HepG2 (cell line): Measurements from ENCODE around the gene SEC16A. TPM values are rescaled to one million over a fixed set of nuclear protein-coding genes. Genes with fewer than 3 reads are reported as not detected.

Experiments used
- ESRRA ChIP-seq: sonication (generic); formaldehyde crosslinking; IDR thresholded peaks from 2 replicates; pipeline ENCODE4 v1.5.1; 2020; ENCODE audit warnings: mild to moderate bottlenecking, low read depth, missing genetic modification reagents
- GABPB1 ChIP-seq: IDR thresholded peaks from 2 replicates; pipeline ENCODE4 v1.6.1; 2016; ENCODE audit warnings: mild to moderate bottlenecking, missing genetic modification reagents, moderate library complexity, missing compliant biosample characterization
- HMG20A ChIP-seq: IDR thresholded peaks from 2 replicates; pipeline ENCODE4 v1.6.1; 2016; ENCODE audit warnings: borderline replicate concordance
- KDM2A ChIP-seq: sonication (generic); formaldehyde crosslinking; IDR thresholded peaks from 2 replicates; pipeline ENCODE4 v1.4.0; 2020; ENCODE audit warnings: low read depth, missing genetic modification reagents, borderline replicate concordance
- PHB2 ChIP-seq: fragments of 450-650 bp; IDR thresholded peaks from 2 replicates; pipeline ENCODE4 v1.6.1; 2018; ENCODE audit not compliant: partially characterized antibody
- RNF2 ChIP-seq: fragments of 450-650 bp; conservative IDR thresholded peaks from 2 replicates; pipeline ENCODE4 v1.6.1; 2016; ENCODE audit warnings: low read depth
- SOX5 ChIP-seq: IDR thresholded peaks from 2 replicates; pipeline ENCODE4 v1.6.1; 2016; ENCODE audit warnings: borderline replicate concordance
- SP1 ChIP-seq, 2 experiments: fragments of 450-650 bp in 1 of 2; sonication (generic) in 1 of 2; formaldehyde crosslinking in 1 of 2; IDR thresholded peaks; 2 replicates each; pipeline versions ENCODE4 v1.4.0 to v1.6.1; 2016 to 2020; ENCODE audit warnings: missing genetic modification reagents in 1 of 2
- SP5 ChIP-seq: IDR thresholded peaks from 2 replicates; pipeline ENCODE4 v1.6.1; 2016; ENCODE audit warnings: low read depth, borderline replicate concordance
- THAP11 ChIP-seq: IDR thresholded peaks from 2 replicates; pipeline ENCODE4 v1.6.1; 2016; ENCODE audit warnings: missing biosample characterization, missing genetic modification reagents
- ZNF331 ChIP-seq: sonication (generic); formaldehyde crosslinking; IDR thresholded peaks from 2 replicates; pipeline ENCODE4 v1.4.0; 2020; ENCODE audit warnings: missing genetic modification reagents
- ZNF430 ChIP-seq: sonication (generic); formaldehyde crosslinking; IDR thresholded peaks from 2 replicates; pipeline ENCODE4 v1.9.0; 2021; ENCODE audit warnings: mild to moderate bottlenecking, missing genetic modification reagents
- ZNF761 ChIP-seq: sonication (generic); formaldehyde crosslinking; conservative IDR thresholded peaks from 2 replicates; pipeline ENCODE4 v1.4.0; 2020; ENCODE audit warnings: mild to moderate bottlenecking, missing genetic modification reagents
- polyA plus RNA-seq, 8 experiments: library from polyadenylated mRNA; depleted of rRNA in 3 of 8; stranded (reverse) in 7 of 8; unstranded in 1 of 8; fragments of >200 nt; fragmentation: Illumina TruSeq in 4 of 8; extraction: Trizol in 4 of 8; gene quantifications; 2 replicates each; pipeline versions ENCODE4 v1.2.1 to v1.2.3, GENCODE V29; 2011 to 2016; ENCODE audit warnings: low read depth in 4 of 8, missing spikeins in 1 of 8, mixed read lengths in 1 of 8; ENCODE audit not compliant: insufficient read depth in 1 of 8
- total RNA-seq, 5 experiments: library from RNA; depleted of rRNA; stranded (reverse); fragments of >200 nt; fragmentation: Illumina TruSeq; extraction: Trizol; gene quantifications; 2 replicates each; pipeline ENCODE4 v1.2.3, GENCODE V29; 2016; ENCODE audit warnings: low read depth in 1 of 5
- TF ChIP-seq, protein P1 (sequence below): sonication (generic); formaldehyde crosslinking; IDR thresholded peaks from 2 replicates; pipeline ENCODE4 v1.4.0; 2020; ENCODE audit warnings: missing genetic modification reagents
- TF ChIP-seq, protein P2 (sequence below): sonication (generic); formaldehyde crosslinking; IDR thresholded peaks from 2 replicates; pipeline ENCODE4 v1.4.0; 2020; ENCODE audit warnings: missing genetic modification reagents
- TF ChIP-seq, protein P3 (sequence below): sonication (generic); formaldehyde crosslinking; IDR thresholded peaks from 2 replicates; pipeline ENCODE4 v1.5.0; 2020; ENCODE audit warnings: mild to moderate bottlenecking, missing genetic modification reagents, moderate library complexity
- TF ChIP-seq, protein P4 (sequence below): sonication (generic); formaldehyde crosslinking; IDR thresholded peaks from 2 replicates; pipeline ENCODE4 v1.4.0; 2020; ENCODE audit warnings: missing genetic modification reagents, borderline replicate concordance

Gene SEC16A
- total and polyA plus RNA-seq, 2 of the 13 experiments (the other 11 are each of a cell fraction or from before 2014, with no cell fraction given) = 15.9 to 18.9 TPM

DNA sequence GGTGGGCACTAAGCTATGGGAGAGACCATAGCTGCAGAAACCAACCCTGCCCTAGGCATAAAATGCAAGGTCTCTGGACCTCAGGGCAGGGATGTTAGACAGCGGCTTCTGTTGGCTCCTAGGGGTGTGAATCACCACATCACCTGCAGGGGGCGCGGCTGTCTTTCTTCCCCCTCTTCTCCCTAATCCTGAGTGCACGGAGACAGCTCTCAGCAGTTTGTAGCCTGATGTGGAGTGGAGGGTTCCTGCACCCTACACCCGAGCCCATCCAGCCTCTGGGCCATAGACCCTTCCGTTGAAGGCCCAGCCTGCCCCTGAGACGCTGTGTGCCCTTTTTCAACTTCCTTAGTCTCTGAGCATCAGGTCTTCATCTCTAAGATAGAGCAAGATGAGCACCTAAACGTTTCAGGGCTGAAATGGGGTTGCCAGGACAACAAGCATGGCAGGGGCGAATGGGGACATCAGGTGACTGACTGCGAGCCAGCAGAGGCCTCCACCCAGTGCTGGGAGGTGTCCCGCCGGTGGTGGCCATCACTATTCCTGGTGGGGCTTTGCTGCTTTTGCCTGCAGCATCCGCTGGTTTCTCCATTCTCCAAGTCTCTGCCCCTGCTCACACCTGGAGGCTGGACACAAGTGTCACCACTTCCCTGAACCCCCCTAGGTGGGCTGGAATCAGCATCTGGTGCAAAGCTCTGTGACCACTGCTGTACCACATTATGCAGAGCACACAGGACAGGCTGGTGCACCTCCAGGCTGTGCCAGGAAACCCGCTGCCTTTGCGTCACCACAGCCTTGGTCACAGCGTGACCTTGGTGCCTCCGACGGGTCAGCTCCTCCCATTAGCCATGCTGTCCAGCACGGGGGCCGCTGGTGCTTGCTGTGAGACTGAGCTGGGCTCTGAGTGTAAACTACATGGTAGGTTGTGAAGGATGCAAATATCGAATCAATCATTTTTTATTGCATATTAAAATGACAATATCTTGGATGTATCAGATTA, 2.5 kb upstream of the SEC16A start (continued):
- TF ChIP-seq, protein P1, sequence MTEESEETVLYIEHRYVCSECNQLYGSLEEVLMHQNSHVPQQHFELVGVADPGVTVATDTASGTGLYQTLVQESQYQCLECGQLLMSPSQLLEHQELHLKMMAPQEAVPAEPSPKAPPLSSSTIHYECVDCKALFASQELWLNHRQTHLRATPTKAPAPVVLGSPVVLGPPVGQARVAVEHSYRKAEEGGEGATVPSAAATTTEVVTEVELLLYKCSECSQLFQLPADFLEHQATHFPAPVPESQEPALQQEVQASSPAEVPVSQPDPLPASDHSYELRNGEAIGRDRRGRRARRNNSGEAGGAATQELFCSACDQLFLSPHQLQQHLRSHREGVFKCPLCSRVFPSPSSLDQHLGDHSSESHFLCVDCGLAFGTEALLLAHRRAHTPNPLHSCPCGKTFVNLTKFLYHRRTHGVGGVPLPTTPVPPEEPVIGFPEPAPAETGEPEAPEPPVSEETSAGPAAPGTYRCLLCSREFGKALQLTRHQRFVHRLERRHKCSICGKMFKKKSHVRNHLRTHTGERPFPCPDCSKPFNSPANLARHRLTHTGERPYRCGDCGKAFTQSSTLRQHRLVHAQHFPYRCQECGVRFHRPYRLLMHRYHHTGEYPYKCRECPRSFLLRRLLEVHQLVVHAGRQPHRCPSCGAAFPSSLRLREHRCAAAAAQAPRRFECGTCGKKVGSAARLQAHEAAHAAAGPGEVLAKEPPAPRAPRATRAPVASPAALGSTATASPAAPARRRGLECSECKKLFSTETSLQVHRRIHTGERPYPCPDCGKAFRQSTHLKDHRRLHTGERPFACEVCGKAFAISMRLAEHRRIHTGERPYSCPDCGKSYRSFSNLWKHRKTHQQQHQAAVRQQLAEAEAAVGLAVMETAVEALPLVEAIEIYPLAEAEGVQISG = peak; percentile 22; the same call in 1 of the 2 replicates
- TF ChIP-seq, protein P2, sequence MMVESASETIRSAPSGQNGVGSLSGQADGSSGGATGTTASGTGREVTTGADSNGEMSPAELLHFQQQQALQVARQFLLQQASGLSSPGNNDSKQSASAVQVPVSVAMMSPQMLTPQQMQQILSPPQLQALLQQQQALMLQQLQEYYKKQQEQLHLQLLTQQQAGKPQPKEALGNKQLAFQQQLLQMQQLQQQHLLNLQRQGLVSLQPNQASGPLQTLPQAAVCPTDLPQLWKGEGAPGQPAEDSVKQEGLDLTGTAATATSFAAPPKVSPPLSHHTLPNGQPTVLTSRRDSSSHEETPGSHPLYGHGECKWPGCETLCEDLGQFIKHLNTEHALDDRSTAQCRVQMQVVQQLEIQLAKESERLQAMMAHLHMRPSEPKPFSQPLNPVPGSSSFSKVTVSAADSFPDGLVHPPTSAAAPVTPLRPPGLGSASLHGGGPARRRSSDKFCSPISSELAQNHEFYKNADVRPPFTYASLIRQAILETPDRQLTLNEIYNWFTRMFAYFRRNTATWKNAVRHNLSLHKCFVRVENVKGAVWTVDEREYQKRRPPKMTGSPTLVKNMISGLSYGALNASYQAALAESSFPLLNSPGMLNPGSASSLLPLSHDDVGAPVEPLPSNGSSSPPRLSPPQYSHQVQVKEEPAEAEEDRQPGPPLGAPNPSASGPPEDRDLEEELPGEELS (CRISPR knock-in tag) = no peak
- TF ChIP-seq SP5 (CRISPR knock-in tag) (peak; percentile 81), SOX5 (CRISPR knock-in tag) (no peak), RNF2 (0 out of 2 replicates have a peak, but pooled peaks have one; percentile 1), HMG20A (CRISPR knock-in tag) (peak; percentile 23; the same call in 1 of the 2 replicates), GABPB1 (CRISPR knock-in tag) (0 out of 2 replicates have a peak, but pooled peaks have one; percentile 14), ZNF331 (CRISPR knock-in tag) (no peak), ZNF761 (CRISPR knock-in tag) (0 out of 2 replicates have a peak, but pooled peaks have one; percentile 54), THAP11 (CRISPR knock-in tag) (0 out of 2 replicates have a peak, but pooled peaks have one; percentile 18), PHB2 (no peak), KDM2A (CRISPR knock-in tag) (peak; percentile 17; the same call in 1 of the 2 replicates), ESRRA (peak; percentile 68; the same call in 1 of the 2 replicates), SP1 (IDR thresholded peaks at IDR 0.05) (no peak), SP1 (CRISPR knock-in tag; IDR thresholded peaks at IDR 0.05) (peak; percentile 23; the same call in 1 of the 2 replicates), ZNF430 (CRISPR knock-in tag) (no peak)
- TF ChIP-seq, protein P3, sequence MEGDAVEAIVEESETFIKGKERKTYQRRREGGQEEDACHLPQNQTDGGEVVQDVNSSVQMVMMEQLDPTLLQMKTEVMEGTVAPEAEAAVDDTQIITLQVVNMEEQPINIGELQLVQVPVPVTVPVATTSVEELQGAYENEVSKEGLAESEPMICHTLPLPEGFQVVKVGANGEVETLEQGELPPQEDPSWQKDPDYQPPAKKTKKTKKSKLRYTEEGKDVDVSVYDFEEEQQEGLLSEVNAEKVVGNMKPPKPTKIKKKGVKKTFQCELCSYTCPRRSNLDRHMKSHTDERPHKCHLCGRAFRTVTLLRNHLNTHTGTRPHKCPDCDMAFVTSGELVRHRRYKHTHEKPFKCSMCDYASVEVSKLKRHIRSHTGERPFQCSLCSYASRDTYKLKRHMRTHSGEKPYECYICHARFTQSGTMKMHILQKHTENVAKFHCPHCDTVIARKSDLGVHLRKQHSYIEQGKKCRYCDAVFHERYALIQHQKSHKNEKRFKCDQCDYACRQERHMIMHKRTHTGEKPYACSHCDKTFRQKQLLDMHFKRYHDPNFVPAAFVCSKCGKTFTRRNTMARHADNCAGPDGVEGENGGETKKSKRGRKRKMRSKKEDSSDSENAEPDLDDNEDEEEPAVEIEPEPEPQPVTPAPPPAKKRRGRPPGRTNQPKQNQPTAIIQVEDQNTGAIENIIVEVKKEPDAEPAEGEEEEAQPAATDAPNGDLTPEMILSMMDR (CRISPR knock-in tag) = peak; percentile 92
- TF ChIP-seq, protein P4, sequence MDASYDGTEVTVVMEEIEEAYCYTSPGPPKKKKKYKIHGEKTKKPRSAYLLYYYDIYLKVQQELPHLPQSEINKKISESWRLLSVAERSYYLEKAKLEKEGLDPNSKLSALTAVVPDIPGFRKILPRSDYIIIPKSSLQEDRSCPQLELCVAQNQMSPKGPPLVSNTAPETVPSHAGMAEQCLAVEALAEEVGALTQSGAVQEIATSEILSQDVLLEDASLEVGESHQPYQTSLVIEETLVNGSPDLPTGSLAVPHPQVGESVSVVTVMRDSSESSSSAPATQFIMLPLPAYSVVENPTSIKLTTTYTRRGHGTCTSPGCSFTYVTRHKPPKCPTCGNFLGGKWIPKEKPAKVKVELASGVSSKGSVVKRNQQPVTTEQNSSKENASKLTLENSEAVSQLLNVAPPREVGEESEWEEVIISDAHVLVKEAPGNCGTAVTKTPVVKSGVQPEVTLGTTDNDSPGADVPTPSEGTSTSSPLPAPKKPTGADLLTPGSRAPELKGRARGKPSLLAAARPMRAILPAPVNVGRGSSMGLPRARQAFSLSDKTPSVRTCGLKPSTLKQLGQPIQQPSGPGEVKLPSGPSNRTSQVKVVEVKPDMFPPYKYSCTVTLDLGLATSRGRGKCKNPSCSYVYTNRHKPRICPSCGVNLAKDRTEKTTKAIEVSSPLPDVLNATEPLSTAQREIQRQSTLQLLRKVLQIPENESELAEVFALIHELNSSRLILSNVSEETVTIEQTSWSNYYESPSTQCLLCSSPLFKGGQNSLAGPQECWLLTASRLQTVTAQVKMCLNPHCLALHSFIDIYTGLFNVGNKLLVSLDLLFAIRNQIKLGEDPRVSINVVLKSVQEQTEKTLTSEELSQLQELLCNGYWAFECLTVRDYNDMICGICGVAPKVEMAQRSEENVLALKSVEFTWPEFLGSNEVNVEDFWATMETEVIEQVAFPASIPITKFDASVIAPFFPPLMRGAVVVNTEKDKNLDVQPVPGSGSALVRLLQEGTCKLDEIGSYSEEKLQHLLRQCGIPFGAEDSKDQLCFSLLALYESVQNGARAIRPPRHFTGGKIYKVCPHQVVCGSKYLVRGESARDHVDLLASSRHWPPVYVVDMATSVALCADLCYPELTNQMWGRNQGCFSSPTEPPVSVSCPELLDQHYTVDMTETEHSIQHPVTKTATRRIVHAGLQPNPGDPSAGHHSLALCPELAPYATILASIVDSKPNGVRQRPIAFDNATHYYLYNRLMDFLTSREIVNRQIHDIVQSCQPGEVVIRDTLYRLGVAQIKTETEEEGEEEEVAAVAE (CRISPR knock-in tag) = no peak
